Smooth muscle cell (in vitro differentiated cells): ENCODE results near the gene PLA2G2E. TPM values are rescaled to one million over a fixed set of nuclear protein-coding genes. Genes with fewer than 3 reads are reported as not detected.

ENCODE experiments used
- DNase-seq: peaks from one replicate; lab custom pipeline; 2025; ENCODE audit not compliant: unreplicated experiment; lab: John Stamatoyannopoulos, UW
- H2AFZ ChIP-seq: fragments of 200-600 bp; sonication (generic); 2 replicates; pipeline ENCODE4 v1.6.0; 2016; ENCODE audit warnings: antibody characterized with exemption, low read depth, mild to moderate bottlenecking
- H3F3A ChIP-seq: fragments of 200-600 bp; sonication (generic); 2 replicates; pipeline ENCODE4 v1.6.0; 2017; ENCODE audit warnings: antibody characterized with exemption, low read depth
- H3K27ac ChIP-seq: fragments of 200-600 bp; sonication (generic); 2 replicates; pipeline ENCODE4 v1.5.1; 2016; ENCODE audit warnings: low read depth, mild to moderate bottlenecking
- H3K27me3 ChIP-seq: fragments of 200-600 bp; sonication (generic); 2 replicates; pipeline ENCODE4 v1.6.1; 2016; ENCODE audit warnings: low read depth, mild to moderate bottlenecking
- H3K36me3 ChIP-seq: fragments of 200-600 bp; sonication (generic); 2 replicates; pipeline ENCODE4 v1.5.1; 2016; ENCODE audit warnings: low read depth
- H3K4me1 ChIP-seq: fragments of 200-600 bp; sonication (generic); 2 replicates; pipeline ENCODE4 v1.5.1; 2016; ENCODE audit warnings: low read depth
- H3K4me2 ChIP-seq: fragments of 200-600 bp; sonication (generic); 2 replicates; pipeline ENCODE4 v1.6.0; 2016; ENCODE audit warnings: mild to moderate bottlenecking
- H3K4me3 ChIP-seq: fragments of 200-600 bp; sonication (generic); 2 replicates; pipeline ENCODE4 v1.5.1; 2016; ENCODE audit warnings: mild to moderate bottlenecking
- H3K79me2 ChIP-seq: fragments of 200-600 bp; sonication (generic); 2 replicates; pipeline ENCODE4 v1.6.0; 2016; ENCODE audit warnings: low read depth, mild to moderate bottlenecking
- H3K9ac ChIP-seq: fragments of 200-600 bp; sonication (generic); 2 replicates; pipeline ENCODE4 v1.6.0; 2016; ENCODE audit warnings: low read depth
- H3K9me3 ChIP-seq: fragments of 200-600 bp; sonication (generic); replicated peaks from 2 replicates; pipeline ENCODE4 v1.5.1; 2016; ENCODE audit warnings: low read depth
- H4K20me1 ChIP-seq: fragments of 200-600 bp; sonication (generic); 2 replicates; pipeline ENCODE4 v1.6.0; 2016; ENCODE audit warnings: low read depth
- WGBS: methylation state at CpG from one replicate; pipeline ENCODE4 v1.1.7; 2016; ENCODE audit warnings: low lambda C conversion rate; 5-methylcytosine and 5-hydroxymethylcytosine counted together
- polyA plus RNA-seq: library from polyadenylated mRNA; unstranded; fragments of >200 nt; fragmentation: Nextera tagmentation; extraction: Ambion mirVana; gene quantifications from 2 replicates; pipeline ENCODE4 v1.2.1, GENCODE V29; 2016
- total RNA-seq: library from RNA; depleted of rRNA; stranded (reverse); fragments of >200 nt; gene quantifications from 2 replicates; pipeline ENCODE4 v1.2.3, GENCODE V29; 2014
- TF ChIP-seq, protein P1 (sequence below): fragments of 200-600 bp; sonication (generic); IDR thresholded peaks from 2 replicates; pipeline ENCODE4 v1.5.1; 2017; ENCODE audit warnings: borderline replicate concordance, mild to moderate bottlenecking, antibody characterized with exemption; ENCODE audit not compliant: insufficient read depth, poor library complexity, severe bottlenecking

The PLA2G2E gene
- total and polyA plus RNA-seq, 2 experiments from 2014 or later, result not detected

DNA sequence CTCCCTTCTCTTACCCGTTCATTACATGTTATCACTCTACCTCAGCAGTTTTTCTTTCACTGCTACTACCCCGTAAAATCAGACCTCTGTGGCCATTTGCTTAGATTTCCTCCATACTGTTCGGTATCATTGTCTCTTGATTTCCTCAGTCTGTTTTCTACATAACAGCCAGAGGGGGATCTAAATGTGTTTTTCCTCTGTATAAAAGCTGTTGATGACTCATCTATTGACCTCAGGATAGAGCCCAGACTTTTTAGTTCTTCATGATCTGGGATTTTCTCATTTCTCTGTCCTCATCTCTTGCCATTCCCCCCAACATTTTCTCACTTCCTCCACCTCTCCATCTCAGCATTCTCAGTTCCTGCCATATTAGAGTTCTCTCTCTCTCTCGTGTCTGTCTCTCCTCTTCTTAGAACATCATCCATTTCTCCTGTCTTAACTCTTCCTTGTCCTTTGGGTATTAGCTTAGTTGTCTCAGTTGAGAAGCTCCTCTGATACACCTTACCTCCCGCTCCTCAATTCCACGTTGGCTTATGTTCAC is 30.7 kb downstream of the PLA2G2E start:
- Histone ChIP-seq H4K20me1 (peaks cover 71% of the 10 kb centered on the region), H2AFZ (no peak overlapping the region), H3K79me2 (peaks cover 33% of the 10 kb centered on the region), H3K9me3 (no peaks in the 10 kb centered on the region), H3K4me1 (no peaks in the 10 kb centered on the region), H3K9ac (peak overlapping the region; percentile 34), H3K4me3 (no peak overlapping the region), H3K27me3 (no peaks in the 10 kb centered on the region), H3F3A (peaks cover 8% of the 10 kb centered on the region), H3K4me2 (peak overlapping the region; percentile 23), H3K36me3 (no peaks in the 10 kb centered on the region), H3K27ac (peak overlapping the region; percentile 65)
- WGBS, result 83% methylated on average over 6 of the region's 6 CpGs
- DNase-seq, result no peak
- TF ChIP-seq, protein P1, sequence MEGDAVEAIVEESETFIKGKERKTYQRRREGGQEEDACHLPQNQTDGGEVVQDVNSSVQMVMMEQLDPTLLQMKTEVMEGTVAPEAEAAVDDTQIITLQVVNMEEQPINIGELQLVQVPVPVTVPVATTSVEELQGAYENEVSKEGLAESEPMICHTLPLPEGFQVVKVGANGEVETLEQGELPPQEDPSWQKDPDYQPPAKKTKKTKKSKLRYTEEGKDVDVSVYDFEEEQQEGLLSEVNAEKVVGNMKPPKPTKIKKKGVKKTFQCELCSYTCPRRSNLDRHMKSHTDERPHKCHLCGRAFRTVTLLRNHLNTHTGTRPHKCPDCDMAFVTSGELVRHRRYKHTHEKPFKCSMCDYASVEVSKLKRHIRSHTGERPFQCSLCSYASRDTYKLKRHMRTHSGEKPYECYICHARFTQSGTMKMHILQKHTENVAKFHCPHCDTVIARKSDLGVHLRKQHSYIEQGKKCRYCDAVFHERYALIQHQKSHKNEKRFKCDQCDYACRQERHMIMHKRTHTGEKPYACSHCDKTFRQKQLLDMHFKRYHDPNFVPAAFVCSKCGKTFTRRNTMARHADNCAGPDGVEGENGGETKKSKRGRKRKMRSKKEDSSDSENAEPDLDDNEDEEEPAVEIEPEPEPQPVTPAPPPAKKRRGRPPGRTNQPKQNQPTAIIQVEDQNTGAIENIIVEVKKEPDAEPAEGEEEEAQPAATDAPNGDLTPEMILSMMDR, result no peak

DNA sequence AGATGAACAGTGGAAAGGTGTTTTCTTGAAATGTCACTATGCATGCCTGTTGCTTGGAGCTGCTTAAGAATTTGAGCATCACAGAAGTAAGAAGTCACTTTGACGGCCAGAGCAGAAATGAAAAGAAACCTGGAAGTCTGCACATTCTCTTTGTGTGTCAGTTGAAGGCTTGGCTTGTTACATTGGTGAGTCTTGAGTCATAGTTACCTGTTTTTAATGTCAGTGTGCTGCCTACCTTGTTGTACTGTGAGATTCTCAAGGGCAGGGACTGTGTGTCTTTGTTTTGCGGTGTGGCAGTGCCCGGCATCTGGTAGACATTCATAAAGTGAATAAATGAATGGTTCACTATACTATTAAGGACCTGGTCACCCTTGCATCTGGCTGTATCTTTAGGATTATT is 31.3 kb downstream of the PLA2G2E start:
- Histone ChIP-seq H3K9me3 (no peaks in the 10 kb centered on the region), H3K9ac (peak overlapping the region; percentile 34), H3K27ac (peak overlapping the region; percentile 65), H3K4me3 (no peak overlapping the region), H3K27me3 (no peaks in the 10 kb centered on the region), H2AFZ (no peak overlapping the region), H3K36me3 (no peaks in the 10 kb centered on the region), H4K20me1 (peaks cover 73% of the 10 kb centered on the region), H3K79me2 (peaks cover 39% of the 10 kb centered on the region), H3K4me2 (peak overlapping the region; percentile 23), H3F3A (peaks cover 8% of the 10 kb centered on the region), H3K4me1 (no peaks in the 10 kb centered on the region)
- TF ChIP-seq, protein P1, result no peak
- 78% methylated on average over 3 of the region's 3 CpGs for WGBS
- no peak for DNase-seq

DNA sequence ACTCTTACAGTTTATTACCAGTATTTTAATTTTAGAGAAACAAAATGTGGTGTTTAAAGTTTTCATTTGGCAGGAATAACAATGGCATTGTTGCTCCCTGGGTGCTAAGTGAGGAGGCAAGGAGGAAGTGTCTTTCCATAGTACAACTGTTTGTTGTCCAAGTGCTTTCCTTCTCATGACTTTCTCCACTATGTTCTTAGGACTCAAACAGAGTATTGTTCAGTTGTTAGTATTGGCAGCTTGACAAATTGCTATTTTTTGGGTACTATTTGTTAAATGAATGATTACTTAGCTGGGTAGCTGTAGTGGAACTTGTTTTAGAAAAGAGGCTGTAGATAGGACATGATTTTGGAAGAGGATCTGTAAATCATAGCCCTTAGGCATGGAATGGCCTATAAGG is 33.8 kb downstream of the PLA2G2E start:
- Histone ChIP-seq H3K79me2 (peaks cover 63% of the 10 kb centered on the region), H3K4me2 (no peak overlapping the region), H4K20me1 (peaks cover 88% of the 10 kb centered on the region)

GRCh38 chr1:19888112-19888511 is 35.3 kb downstream of the PLA2G2E start:
- H3K9ac ChIP-seq, result no peak overlapping the region
- H3K79me2 ChIP-seq, result peaks cover 79% of the 10 kb centered on the region
- H3K4me2 ChIP-seq, result no peak overlapping the region
- peaks cover 97% of the 10 kb centered on the region for H4K20me1 ChIP-seq
- no peak overlapping the region for H3K4me3 ChIP-seq
- H3K9me3 ChIP-seq, result no peaks in the 10 kb centered on the region
- peaks cover 2% of the 10 kb centered on the region for H3K4me1 ChIP-seq
- H3K27ac ChIP-seq, result no peak overlapping the region
- 95% methylated on average over 1 of the region's 1 CpG for WGBS
- H3K27me3 ChIP-seq, result no peaks in the 10 kb centered on the region
- H3K36me3 ChIP-seq, result no peaks in the 10 kb centered on the region
- H3F3A ChIP-seq, result peaks cover 8% of the 10 kb centered on the region
- H2AFZ ChIP-seq, result no peak overlapping the region
- DNase-seq, result no peak
- TF ChIP-seq, protein P1, result no peak

More for the DNA sequence above, 33.8 kb downstream of the PLA2G2E start:
- H3K9ac ChIP-seq, result no peak overlapping the region
- no peaks in the 10 kb centered on the region for H3K9me3 ChIP-seq
- peaks cover 8% of the 10 kb centered on the region for H3F3A ChIP-seq
- no peaks in the 10 kb centered on the region for H3K4me1 ChIP-seq
- H3K4me3 ChIP-seq, result no peak overlapping the region
- no peak for DNase-seq
- no peaks in the 10 kb centered on the region for H3K27me3 ChIP-seq
- TF ChIP-seq, protein P1, result no peak
- no peak overlapping the region for H2AFZ ChIP-seq
- no peaks in the 10 kb centered on the region for H3K36me3 ChIP-seq
- H3K27ac ChIP-seq, result no peak overlapping the region
